Panc1 (cell line): ENCODE results near the gene ACADL. TPM values are rescaled to one million over a fixed set of nuclear protein-coding genes. Genes with fewer than 3 reads are reported as not detected.

ENCODE experiments used
- ATAC-seq: fragments of 200-7000 bp; cut with Tn5 transposase; 2 replicates; pipeline ENCODE4 v1.9.1; 2020; ENCODE audit warnings: mild to moderate bottlenecking, moderate library complexity
- BruUV-seq: library from RNA; stranded (reverse); fragments of 400-500 nt; replicated peaks from 2 replicates; lab custom pipeline; 2021; lab: Mats Ljungman, UMichigan
- CTCF ChIA-PET: fragments of 300-600 bp; sonication (Branson Sonifier 250); formaldehyde crosslinking; loops from one replicate; lab custom pipeline; 2022; ENCODE audit warnings: antibody characterized with exemption; lab: Charles Lee
- POLR2A ChIA-PET: fragments of 300-600 bp; sonication (Branson Sonifier 250); formaldehyde crosslinking; loops from one replicate; lab custom pipeline; 2022; ENCODE audit warnings: antibody characterized with exemption; lab: Charles Lee
- DNase-seq: peaks from one replicate; pipeline ENCODE4 v3.0.0-alpha.2; 2010; ENCODE audit warnings: low read depth, low spot score
- H3K27ac ChIP-seq: 2 replicates; pipeline ENCODE4 v1.5.1; 2011; ENCODE audit warnings: mild to moderate bottlenecking, low read length, inconsistent platforms
- H3K27me3 ChIP-seq: fragments of 200-500 bp; sonication (Bioruptor generic); 2 replicates; pipeline ENCODE4 v1.6.0; 2014; ENCODE audit warnings: low read length, inconsistent platforms; ENCODE audit not compliant: control insufficient read depth, insufficient read depth
- H3K36me3 ChIP-seq: fragments of 200-500 bp; sonication (Bioruptor generic); 2 replicates; pipeline ENCODE4 v1.5.1; 2014; ENCODE audit warnings: inconsistent platforms, mild to moderate bottlenecking, low read length, moderate library complexity; ENCODE audit not compliant: control insufficient read depth, insufficient read depth
- H3K4me1 ChIP-seq: 2 replicates; pipeline ENCODE4 v1.5.1; 2011; ENCODE audit warnings: inconsistent platforms, mild to moderate bottlenecking, low read length, moderate library complexity; ENCODE audit not compliant: control insufficient read depth, insufficient read depth
- H3K4me3 ChIP-seq, 2 experiments: 2 replicates each; pipeline ENCODE4 v1.5.1; 2011 to 2012; ENCODE audit warnings: low read depth in 2 of 2, low read length in 2 of 2, mild to moderate bottlenecking in 2 of 2, inconsistent platforms in 1 of 2, moderate library complexity in 1 of 2
- H3K9me3 ChIP-seq: fragments of 200-500 bp; sonication (Bioruptor generic); 2 replicates; pipeline ENCODE4 v1.5.1; 2014; ENCODE audit warnings: low read depth, mild to moderate bottlenecking, inconsistent platforms, low read length, moderate library complexity; ENCODE audit not compliant: control insufficient read depth, insufficient read depth
- POLR2AphosphoS5 ChIP-seq: IDR thresholded peaks from 2 replicates; pipeline ENCODE4 v1.6.1; 2012; ENCODE audit warnings: mild to moderate bottlenecking, low read depth, low read length, moderate library complexity
- REST ChIP-seq, 2 experiments: IDR thresholded peaks; 2 replicates each; pipeline ENCODE4 v1.6.1; 2011 to 2012; ENCODE audit warnings: low read depth in 2 of 2, control low read depth in 1 of 2, low read length in 1 of 2, mild to moderate bottlenecking in 1 of 2, moderate library complexity in 1 of 2; ENCODE audit not compliant: insufficient read depth in 1 of 2
- SIN3A ChIP-seq: IDR thresholded peaks from 2 replicates; pipeline ENCODE4 v1.6.1; 2012; ENCODE audit warnings: low read depth, mild to moderate bottlenecking, low read length, moderate library complexity, borderline replicate concordance; ENCODE audit not compliant: insufficient read depth
- TCF7L2 ChIP-seq: IDR thresholded peaks from 2 replicates; pipeline ENCODE4 v1.6.1; 2011; ENCODE audit warnings: mild to moderate bottlenecking, low read depth, low read length, inconsistent platforms
- in situ Hi-C: cut with HindIII; loops from 2 replicates; pipeline ENCODE4 v1.10.0; 2016; ENCODE audit warnings: low sequenced_read_pairs, low pct_unique_long_range_greater_than_20kb
- intact Hi-C: fragments of 100-400 bp; cut with micrococcal nuclease; formaldehyde crosslinking; loops from one replicate; pipeline ENCODE4 v1.10.0; 2022; ENCODE audit not compliant: unreplicated experiment
- total RNA-seq: library from RNA; stranded (reverse); gene quantifications from one replicate; pipeline ENCODE4 v1.2.1, GENCODE V29; 2021; ENCODE audit not compliant: unreplicated experiment
- TF ChIP-seq, protein P1 (sequence below): fragments of 450-650 bp; IDR thresholded peaks from 2 replicates; pipeline ENCODE4 v1.5.1; 2017; ENCODE audit warnings: mild to moderate bottlenecking

The ACADL gene
- total RNA-seq, 1 experiment from 2014 or later: not detected

DNA sequence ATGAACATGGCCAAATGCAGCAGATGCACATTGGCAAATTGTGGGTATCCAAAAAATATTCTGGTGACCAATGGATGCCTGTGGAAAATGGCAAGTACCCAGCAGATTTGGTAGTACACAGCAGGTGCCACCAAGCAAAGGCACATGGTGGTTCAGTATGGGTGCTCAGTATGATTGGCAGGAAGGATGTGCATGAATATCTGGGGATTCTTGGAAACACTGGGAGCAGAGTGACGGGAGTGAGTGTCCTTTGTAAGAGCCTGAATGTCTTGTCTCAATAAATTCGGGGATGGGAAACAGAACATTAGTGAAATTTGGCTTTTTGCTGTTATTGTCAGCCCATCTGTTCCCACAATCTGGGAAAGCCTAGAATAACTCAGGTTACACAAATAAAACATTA, 36.8 kb upstream of the ACADL start:
- Histone ChIP-seq H3K27ac (no peak overlapping the region), H3K4me1 (no peaks in the 10 kb centered on the region), H3K36me3 (no peaks in the 10 kb centered on the region), H3K4me3 (no peak overlapping the region), H3K27me3 (no peaks in the 10 kb centered on the region), H3K9me3 (no peaks in the 10 kb centered on the region)
- ATAC-seq: no peak
- intact Hi-C loops: no loop called here
- no peak for TF ChIP-seq POLR2AphosphoS5
- TF ChIP-seq SIN3A: no peak
- TF ChIP-seq, protein P1, sequence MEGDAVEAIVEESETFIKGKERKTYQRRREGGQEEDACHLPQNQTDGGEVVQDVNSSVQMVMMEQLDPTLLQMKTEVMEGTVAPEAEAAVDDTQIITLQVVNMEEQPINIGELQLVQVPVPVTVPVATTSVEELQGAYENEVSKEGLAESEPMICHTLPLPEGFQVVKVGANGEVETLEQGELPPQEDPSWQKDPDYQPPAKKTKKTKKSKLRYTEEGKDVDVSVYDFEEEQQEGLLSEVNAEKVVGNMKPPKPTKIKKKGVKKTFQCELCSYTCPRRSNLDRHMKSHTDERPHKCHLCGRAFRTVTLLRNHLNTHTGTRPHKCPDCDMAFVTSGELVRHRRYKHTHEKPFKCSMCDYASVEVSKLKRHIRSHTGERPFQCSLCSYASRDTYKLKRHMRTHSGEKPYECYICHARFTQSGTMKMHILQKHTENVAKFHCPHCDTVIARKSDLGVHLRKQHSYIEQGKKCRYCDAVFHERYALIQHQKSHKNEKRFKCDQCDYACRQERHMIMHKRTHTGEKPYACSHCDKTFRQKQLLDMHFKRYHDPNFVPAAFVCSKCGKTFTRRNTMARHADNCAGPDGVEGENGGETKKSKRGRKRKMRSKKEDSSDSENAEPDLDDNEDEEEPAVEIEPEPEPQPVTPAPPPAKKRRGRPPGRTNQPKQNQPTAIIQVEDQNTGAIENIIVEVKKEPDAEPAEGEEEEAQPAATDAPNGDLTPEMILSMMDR: no peak
- no peak for TF ChIP-seq TCF7L2
- TF ChIP-seq REST (IDR thresholded peaks at IDR 0.05; ENCODE audit: insufficient read depth in 1 of 2, low read depth in 2 of 2, low read length in 1 of 2): no peak
- ChIA-PET CTCF (no interaction called here), POLR2A (no interaction called here)
- in situ Hi-C loops: no loop called here
- DNase-seq: no peak
- no TSS peak for BruUV-seq

- ATAC-seq (no peak), DNase-seq (no peak)
- in situ Hi-C loops: no loop called here
- TF ChIP-seq, protein P1: no peak
- TF ChIP-seq REST (IDR thresholded peaks at IDR 0.05; ENCODE audit: insufficient read depth in 1 of 2, low read depth in 2 of 2, low read length in 1 of 2) (no peak), TCF7L2 (no peak), POLR2AphosphoS5 (no peak), SIN3A (no peak)
- no TSS peak for BruUV-seq
- Histone ChIP-seq H3K4me3 (no peak overlapping the region), H3K27ac (no peak overlapping the region), H3K9me3 (no peaks in the 10 kb centered on the region), H3K36me3 (no peaks in the 10 kb centered on the region), H3K4me1 (no peaks in the 10 kb centered on the region), H3K27me3 (no peaks in the 10 kb centered on the region)
- POLR2A ChIA-PET: no interaction called here
- intact Hi-C loops: no loop called here
- CTCF ChIA-PET: no interaction called here
Measured at GRCh38 chr2:210259687-210260086, 34.4 kb upstream of the ACADL start.
